Measurements from ENCODE around the gene PARVB.

The PARVB gene

GRCh38 chr22:44100411-44100810 lies 76.3 kb downstream of the PARVB start:
- no peak overlapping the region for H3K4me3 ChIP-seq (ENCODE audit: low read depth, low read length)
- TF ChIP-seq CTCF (IDR thresholded peaks at IDR 0.05; ENCODE audit: low read depth, low read length): no peak
- in situ Hi-C loops (cut with HindIII; ENCODE audit: low sequenced_read_pairs): no loop called here
- DNase-seq (ENCODE audit: low read depth, low spot score): no peak

GRCh38 chr22:44102121-44102520 lies 78.0 kb downstream of the PARVB start:
- no peak overlapping the region for H3K4me3 ChIP-seq (ENCODE audit: low read depth, low read length)
- no peak for TF ChIP-seq CTCF (IDR thresholded peaks at IDR 0.05; ENCODE audit: low read depth, low read length)
- no peak for DNase-seq (ENCODE audit: low read depth, low spot score)
- in situ Hi-C loops (cut with HindIII; ENCODE audit: low sequenced_read_pairs): no loop called here

- no peak for DNase-seq (ENCODE audit: low read depth, low spot score)
- in situ Hi-C loops (cut with HindIII; ENCODE audit: low sequenced_read_pairs): no loop called here
Measured at GRCh38 chr22:44102856-44103255, 78.8 kb downstream of the PARVB start.

GRCh38 chr22:44103735-44104480 lies 79.8 kb downstream of the PARVB start:
- DNase-seq (ENCODE audit: low read depth, low spot score): no peak
- H3K4me3 ChIP-seq (ENCODE audit: low read depth, low read length): no peak overlapping the region
- in situ Hi-C loops (cut with HindIII; ENCODE audit: low sequenced_read_pairs): no loop called here
- no peak for TF ChIP-seq CTCF (IDR thresholded peaks at IDR 0.05; ENCODE audit: low read depth, low read length)

More at GRCh38 chr22:44102856-44103255, 78.8 kb downstream of the PARVB start:
- H3K4me3 ChIP-seq (ENCODE audit: low read depth, low read length): no peak overlapping the region
- no peak for TF ChIP-seq CTCF (IDR thresholded peaks at IDR 0.05; ENCODE audit: low read depth, low read length)

GRCh38 chr22:44107340-44107739 lies 83.2 kb downstream of the PARVB start:
- no peak overlapping the region for H3K4me3 ChIP-seq (ENCODE audit: low read depth, low read length)
- no peak for TF ChIP-seq CTCF (IDR thresholded peaks at IDR 0.05; ENCODE audit: low read depth, low read length)
- no peak for DNase-seq (ENCODE audit: low read depth, low spot score)
- in situ Hi-C loops (cut with HindIII; ENCODE audit: low sequenced_read_pairs): no loop called here

GRCh38 chr22:44108076-44108475 lies 84.0 kb downstream of the PARVB start:
- TF ChIP-seq CTCF (IDR thresholded peaks at IDR 0.05; ENCODE audit: low read depth, low read length): no peak
- no peak for DNase-seq (ENCODE audit: low read depth, low spot score)
- no peak overlapping the region for H3K4me3 ChIP-seq (ENCODE audit: low read depth, low read length)
- in situ Hi-C loops (cut with HindIII; ENCODE audit: low sequenced_read_pairs): no loop called here

Data from astrocyte of the spinal cord (primary cell).